ENCODE results near the gene C9orf85.
"Not testable (repeated sequence)": the region's sequence is repeated elsewhere in the genome, so short reads cannot be mapped to it uniquely, and the experiment has no call there.

The C9orf85 gene

DNA sequence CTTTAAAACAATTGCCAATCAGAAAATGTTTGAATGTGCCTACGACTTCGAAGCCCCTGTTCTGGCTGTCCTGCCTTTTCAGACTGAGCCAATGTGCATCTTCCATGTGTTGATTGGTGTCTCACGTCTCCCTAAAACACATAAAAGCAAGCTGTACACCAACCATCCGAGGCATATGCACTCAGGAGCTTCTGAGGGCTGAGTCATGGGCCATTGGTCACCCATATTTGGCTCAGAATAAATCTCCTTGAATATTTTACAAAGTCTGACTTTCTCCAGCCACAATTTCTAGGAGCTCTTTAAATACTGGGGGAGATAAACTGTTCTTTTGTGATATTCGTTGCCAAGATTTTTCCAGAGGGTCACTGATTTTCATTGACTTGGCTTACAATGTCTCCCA, 95.1 kb downstream of the C9orf85 start:
- no peak for DNase-seq (ENCODE audit: low read depth in 2 of 2)

DNA sequence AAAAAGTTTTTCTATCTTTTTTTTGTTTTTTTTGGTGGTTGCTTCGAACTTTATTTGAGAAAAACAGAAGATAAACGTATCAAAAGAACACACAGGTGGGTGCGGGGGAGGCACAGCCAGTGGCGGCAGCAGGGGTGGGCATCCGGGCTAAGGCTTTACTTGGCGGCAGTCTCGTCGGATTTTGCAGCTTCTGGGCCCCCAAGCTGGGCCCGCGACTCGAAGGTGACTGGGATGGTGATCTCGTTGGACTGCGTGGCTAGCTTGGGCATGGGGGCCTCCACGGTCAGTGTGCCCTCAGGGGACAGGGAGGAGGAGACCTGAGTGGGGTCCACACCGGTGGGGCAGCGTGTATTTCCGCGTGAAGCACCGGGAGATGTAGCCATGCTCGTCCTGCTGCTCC, 96.3 kb downstream of the C9orf85 start:
- DNase-seq (ENCODE audit: low read depth in 2 of 2), result not testable (repeated sequence)

DNA sequence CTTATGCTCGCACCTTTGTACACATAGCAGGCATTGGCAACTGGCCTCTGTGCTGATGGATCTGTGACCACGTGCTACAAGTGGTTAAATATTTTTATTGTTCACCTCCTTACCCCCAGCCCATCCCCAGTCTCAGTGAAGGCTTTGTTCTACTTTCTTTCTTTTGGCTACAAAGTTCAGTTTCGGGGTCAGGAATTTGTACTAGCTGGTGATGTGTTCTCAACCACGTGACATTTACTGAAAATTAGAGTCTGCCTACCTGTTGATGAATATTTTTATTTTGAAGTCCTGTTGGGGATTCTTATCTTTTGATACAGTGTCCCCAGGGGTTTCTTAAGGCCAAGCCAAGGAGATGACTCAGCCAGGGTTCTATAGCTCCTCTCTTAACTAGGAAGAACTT, 101.2 kb downstream of the C9orf85 start:
- DNase-seq (ENCODE audit: low read depth in 2 of 2), result no peak

DNA sequence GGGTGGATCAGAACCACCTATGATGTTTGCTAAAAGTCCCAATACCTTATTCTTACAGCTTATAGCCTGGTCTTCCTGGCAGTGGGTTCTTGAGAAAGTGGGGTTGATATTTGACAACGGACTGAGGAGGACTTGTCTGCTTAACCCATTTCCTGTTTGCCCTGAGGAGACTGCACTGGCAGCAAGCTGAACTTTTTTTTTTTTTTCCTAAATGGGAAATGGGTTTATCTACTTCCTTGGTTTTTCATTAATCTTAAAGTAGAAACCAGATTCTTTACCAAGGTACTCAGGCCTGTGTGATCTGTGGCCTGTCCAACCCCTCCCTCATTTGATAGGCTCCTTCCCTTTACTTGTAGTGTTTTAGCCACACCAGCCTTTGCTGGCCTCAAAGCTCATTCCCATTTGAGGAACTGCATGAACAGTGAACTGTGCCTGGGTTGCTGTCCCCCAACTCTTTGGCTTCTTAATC, 101.9 kb downstream of the C9orf85 start:
- DNase-seq (ENCODE audit: low read depth in 2 of 2), result no peak

DNA sequence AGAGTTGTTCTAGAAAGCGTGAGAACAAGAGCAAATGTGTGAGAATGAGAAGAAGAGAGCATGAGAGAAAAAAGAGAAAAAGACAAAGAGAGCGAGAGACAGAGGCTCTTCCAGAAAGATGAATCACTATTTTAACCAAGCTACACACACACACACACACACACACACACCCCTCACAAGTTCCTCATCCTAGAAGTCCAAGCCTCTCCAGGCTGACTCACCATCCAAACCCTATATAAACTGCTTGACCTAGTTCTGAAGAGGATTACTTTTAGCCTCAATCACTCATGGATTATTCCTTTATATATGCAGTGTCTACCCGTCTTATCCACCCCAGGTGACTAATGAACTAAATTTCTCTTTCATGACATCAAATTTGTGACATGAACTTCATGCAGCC, 111.4 kb downstream of the C9orf85 start:
- no peak for DNase-seq (ENCODE audit: low read depth in 2 of 2)
